ENCODE results near the gene MTURN. TPM values are rescaled to one million over a fixed set of nuclear protein-coding genes. Genes with fewer than 3 reads are reported as not detected.

MTURN gene
- total RNA-seq, 6 experiments from 2014 or later, result 2.2 to 5.2 (median 2.9) TPM

GRCh38 chr7:30139836-30140384 lies 5.1 kb downstream of the MTURN start:
- no peaks in the 10 kb centered on the region for H3K4me1 ChIP-seq
- H3K27ac ChIP-seq, result no peak overlapping the region
- no peaks in the 10 kb centered on the region for H3K36me3 ChIP-seq
- ATAC-seq, result no peak
- intact Hi-C loops (cut with DNase I), result no loop called here
- H3K9me3 ChIP-seq, result no peaks in the 10 kb centered on the region
- TF ChIP-seq CTCF (IDR thresholded peaks at IDR 0.05) (no peak), POLR2A (IDR thresholded peaks at IDR 0.05) (no peak)
- no peak overlapping the region for H3K4me3 ChIP-seq
- no peak for DNase-seq
- H3K27me3 ChIP-seq, result no peaks in the 10 kb centered on the region
- WGBS (ENCODE audit: insufficient coverage, low coverage, low lambda C conversion rate, missing lambda C conversion rate), result 74% methylated on average over 4 of the region's 4 CpGs

- Histone ChIP-seq H3K9me3 (no peaks in the 10 kb centered on the region), H3K27ac (no peak overlapping the region), H3K36me3 (no peaks in the 10 kb centered on the region), H3K27me3 (no peaks in the 10 kb centered on the region), H3K4me3 (no peak overlapping the region), H3K4me1 (no peaks in the 10 kb centered on the region)
- no peak for DNase-seq
- WGBS (ENCODE audit: insufficient coverage, low coverage, low lambda C conversion rate, missing lambda C conversion rate), result 73% methylated on average over 3 of the region's 3 CpGs
- TF ChIP-seq POLR2A (IDR thresholded peaks at IDR 0.05) (no peak), CTCF (IDR thresholded peaks at IDR 0.05) (no peak)
- intact Hi-C loops (cut with DNase I), result no loop called here
- no peak for ATAC-seq
Observed at GRCh38 chr7:30140456-30140855, 5.7 kb downstream of the MTURN start.

- H3K27ac ChIP-seq, result no peak overlapping the region
- ATAC-seq (peak in 1 of 4 donors; percentile 17), DNase-seq (no peak)
- no peaks in the 10 kb centered on the region for H3K27me3 ChIP-seq
- no peaks in the 10 kb centered on the region for H3K4me1 ChIP-seq
- intact Hi-C loops (cut with DNase I), result no loop called here
- H3K36me3 ChIP-seq, result no peaks in the 10 kb centered on the region
- TF ChIP-seq CTCF (IDR thresholded peaks at IDR 0.05), result no peak
- no peak for TF ChIP-seq POLR2A (IDR thresholded peaks at IDR 0.05)
- 80% methylated on average over 6 of the region's 9 CpGs for WGBS (ENCODE audit: insufficient coverage, low coverage, low lambda C conversion rate, missing lambda C conversion rate)
- no peaks in the 10 kb centered on the region for H3K9me3 ChIP-seq
- no peak overlapping the region for H3K4me3 ChIP-seq
Observed at GRCh38 chr7:30142710-30143109, 7.9 kb downstream of the MTURN start.

- intact Hi-C loops (cut with DNase I), result no loop called here
- H3K4me3 ChIP-seq, result no peak overlapping the region
- H3K36me3 ChIP-seq, result no peaks in the 10 kb centered on the region
- ATAC-seq, result no peak
- H3K9me3 ChIP-seq, result no peaks in the 10 kb centered on the region
- no peak for DNase-seq
- TF ChIP-seq POLR2A (IDR thresholded peaks at IDR 0.05), result no peak
- no peaks in the 10 kb centered on the region for H3K4me1 ChIP-seq
- no peak overlapping the region for H3K27ac ChIP-seq
- H3K27me3 ChIP-seq, result no peaks in the 10 kb centered on the region
- 100% methylated on average over 1 of the region's 1 CpG for WGBS (ENCODE audit: insufficient coverage, low coverage, low lambda C conversion rate, missing lambda C conversion rate)
Observed at GRCh38 chr7:30143748-30144251, 9.0 kb downstream of the MTURN start.

- 79% methylated on average over 5 of the region's 5 CpGs for WGBS (ENCODE audit: insufficient coverage, low coverage, low lambda C conversion rate, missing lambda C conversion rate)
- TF ChIP-seq POLR2A (IDR thresholded peaks at IDR 0.05) (no peak), CTCF (IDR thresholded peaks at IDR 0.05) (no peak)
- no peak for DNase-seq
- intact Hi-C loops (cut with DNase I), result no loop called here
- ATAC-seq, result no peak
- H3K27me3 ChIP-seq, result no peaks in the 10 kb centered on the region
- H3K4me1 ChIP-seq, result no peaks in the 10 kb centered on the region
- no peak overlapping the region for H3K4me3 ChIP-seq
- no peak overlapping the region for H3K27ac ChIP-seq
- no peaks in the 10 kb centered on the region for H3K9me3 ChIP-seq
- no peaks in the 10 kb centered on the region for H3K36me3 ChIP-seq
Observed at GRCh38 chr7:30144657-30145306, 10.0 kb downstream of the MTURN start.

Data from right lobe of liver (tissue), 6 donors.